IMR-90 (cell line): Measurements from ENCODE around the gene TAAR5. TPM values are rescaled to one million over a fixed set of nuclear protein-coding genes. Genes with fewer than 3 reads are reported as not detected.
"Not testable (repeated sequence)": the region's sequence is repeated elsewhere in the genome, so short reads cannot be mapped to it uniquely, and the experiment has no call there.

Experiments
- ATAC-seq: fragments of 200-7000 bp; cut with Tn5 transposase; 2 replicates; pipeline ENCODE4 v1.9.1; 2020; ENCODE audit warnings: low read depth, mild to moderate bottlenecking, moderate library complexity
- BruUV-seq: library from RNA; stranded (reverse); fragments of 400-500 nt; replicated peaks from 2 replicates; lab custom pipeline; 2021; lab: Mats Ljungman, UMichigan
- CTCF ChIA-PET: fragments of 300-600 bp; formaldehyde crosslinking; extraction: SDS; loops from one replicate; lab custom pipeline; 2021; ENCODE audit warnings: antibody characterized with exemption; lab: Yijun Ruan, JAX
- POLR2A ChIA-PET: fragments of 300-600 bp; sonication (Branson Sonifier 250); formaldehyde crosslinking; loops from one replicate; lab custom pipeline; 2022; ENCODE audit warnings: antibody characterized with exemption; ENCODE audit not compliant: unreplicated experiment; lab: Charles Lee
- DNase-seq: peaks from one replicate; pipeline ENCODE4 v3.0.0; 2013
- H2AFZ ChIP-seq: replicated peaks from 2 replicates; pipeline ENCODE3; 2013; ENCODE audit warnings: low read length, mild to moderate bottlenecking; ENCODE audit not compliant: poor library complexity
- H2AK5ac ChIP-seq: 2 replicates; pipeline ENCODE4 v1.6.1; 2013; ENCODE audit warnings: low read depth, low read length, inconsistent platforms
- H2AK9ac ChIP-seq: replicated peaks from 2 replicates; pipeline ENCODE3; 2013; ENCODE audit warnings: mild to moderate bottlenecking, low read depth, low read length, moderate library complexity; ENCODE audit not compliant: poor library complexity
- H2BK120ac ChIP-seq: 2 replicates; pipeline ENCODE4 v1.6.1; 2013; ENCODE audit warnings: low read depth, low read length, inconsistent platforms
- H2BK15ac ChIP-seq: 3 replicates; pipeline ENCODE4 v1.6.1; 2013; ENCODE audit warnings: low read depth, low read length, inconsistent platforms
- H2BK20ac ChIP-seq: 2 replicates; pipeline ENCODE4 v1.6.1; 2013; ENCODE audit warnings: low read depth, mild to moderate bottlenecking, inconsistent platforms, low read length, moderate library complexity
- H2BK5ac ChIP-seq: 2 replicates; pipeline ENCODE4 v1.6.1; 2013; ENCODE audit warnings: mild to moderate bottlenecking, low read depth, low read length, inconsistent platforms; ENCODE audit not compliant: poor library complexity, severe bottlenecking
- H3K14ac ChIP-seq: replicated peaks from 2 replicates; pipeline ENCODE4 v1.6.1; 2013; ENCODE audit warnings: low read depth, low read length, inconsistent platforms
- H3K18ac ChIP-seq: 2 replicates; pipeline ENCODE4 v1.6.1; 2013; ENCODE audit warnings: low read depth, low read length, control low read depth
- H3K23ac ChIP-seq: 2 replicates; pipeline ENCODE4 v1.6.1; 2013; ENCODE audit warnings: low read depth, low read length, inconsistent platforms
- H3K27ac ChIP-seq: 2 replicates; pipeline ENCODE4 v1.5.1; 2013; ENCODE audit warnings: mild to moderate bottlenecking, control low read depth, low read length; ENCODE audit not compliant: insufficient read depth
- H3K27me3 ChIP-seq: 2 replicates; pipeline ENCODE4 v1.6.1; 2013; ENCODE audit warnings: low read length; ENCODE audit not compliant: control insufficient read depth, insufficient read depth
- H3K36me3 ChIP-seq: 2 replicates; pipeline ENCODE4 v1.6.1; 2013; ENCODE audit warnings: low read length, mixed read lengths; ENCODE audit not compliant: control insufficient read depth, insufficient read depth
- H3K4ac ChIP-seq: 2 replicates; pipeline ENCODE4 v1.6.1; 2013; ENCODE audit warnings: low read depth, low read length, inconsistent platforms
- H3K4me1 ChIP-seq: 2 replicates; pipeline ENCODE4 v1.6.1; 2013; ENCODE audit warnings: low read length, mixed read lengths; ENCODE audit not compliant: control insufficient read depth, insufficient read depth
- H3K4me2 ChIP-seq: 2 replicates; pipeline ENCODE4 v1.6.1; 2013; ENCODE audit warnings: low read depth, mild to moderate bottlenecking, control low read depth, low read length, moderate library complexity
- H3K4me3 ChIP-seq: 2 replicates; pipeline ENCODE4 v1.5.1; 2013; ENCODE audit warnings: low read depth, mild to moderate bottlenecking, control low read depth, low read length, moderate library complexity; ENCODE audit not compliant: insufficient read depth
- H3K56ac ChIP-seq: 2 replicates; pipeline ENCODE4 v1.6.1; 2013; ENCODE audit warnings: low read length, inconsistent platforms; ENCODE audit not compliant: insufficient read depth; ENCODE audit errors: extremely low read depth
- H3K79me1 ChIP-seq, 2 experiments: 2 replicates each; pipeline ENCODE4 v1.6.1; 2013; ENCODE audit warnings: low read length in 2 of 2, inconsistent platforms in 1 of 2, low read depth in 1 of 2
- H3K9ac ChIP-seq: 2 replicates; pipeline ENCODE4 v1.6.1; 2013; ENCODE audit warnings: low read depth, low read length, control low read depth
- H3K9me1 ChIP-seq: 2 replicates; pipeline ENCODE4 v1.6.1; 2013; ENCODE audit warnings: low read length, inconsistent platforms; ENCODE audit not compliant: insufficient read depth
- H3K9me3 ChIP-seq: 2 replicates; pipeline ENCODE4 v1.6.1; 2013; ENCODE audit warnings: low read length; ENCODE audit not compliant: control insufficient read depth, insufficient read depth
- H4K20me1 ChIP-seq: 2 replicates; pipeline ENCODE4 v1.6.1; 2013; ENCODE audit warnings: low read length, inconsistent platforms; ENCODE audit not compliant: insufficient read depth
- H4K5ac ChIP-seq: 2 replicates; pipeline ENCODE4 v1.6.1; 2013; ENCODE audit warnings: mild to moderate bottlenecking, low read depth, low read length, control low read depth
- H4K8ac ChIP-seq, 2 experiments: 2 replicates each; pipeline ENCODE4 v1.6.1; 2013; ENCODE audit warnings: low read depth in 2 of 2, low read length in 2 of 2, control low read depth in 1 of 2, inconsistent platforms in 1 of 2
- H4K91ac ChIP-seq: 2 replicates; pipeline ENCODE4 v1.6.1; 2013; ENCODE audit warnings: low read depth, low read length, inconsistent platforms; ENCODE audit not compliant: insufficient read depth
- WGBS, 2 experiments: methylation state at CpG; one replicate each; pipeline versions ENCODE4 v1.1.5 to v1.1.7; 2013; ENCODE audit warnings: missing lambda C conversion rate in 2 of 2; ENCODE audit not compliant: insufficient read length in 1 of 2; ENCODE audit errors: extremely low coverage in 2 of 2; 5-methylcytosine and 5-hydroxymethylcytosine counted together
- dilution Hi-C: fragments of 300-500 bp; cut with HindIII; formaldehyde crosslinking; loops from one replicate; pipeline ENCODE4 v1.14.3; 2018; ENCODE audit warnings: low sequenced_read_pairs; ENCODE audit not compliant: unreplicated experiment
- in situ Hi-C: fragments of 300-500 bp; cut with MboI; formaldehyde crosslinking; loops from 3 replicates; pipeline ENCODE4 v1.14.3; 2019; ENCODE audit warnings: low sequenced_read_pairs, inconsistent platforms, mixed read lengths
- intact Hi-C: fragments of 100-400 bp; cut with micrococcal nuclease; formaldehyde crosslinking; loops from 2 replicates; pipeline ENCODE4 v1.10.0; 2022
- polyA plus RNA-seq, 3 experiments: library from polyadenylated mRNA; depleted of rRNA; stranded (reverse); fragments of >200 nt; gene quantifications; 2 replicates each; pipeline ENCODE4 v1.2.3, GENCODE V29; 2012; ENCODE audit warnings: low replicate concordance in 1 of 3
- total RNA-seq: library from RNA; depleted of rRNA; stranded (reverse); fragments of >200 nt; gene quantifications from 2 replicates; pipeline ENCODE4 v1.2.3, GENCODE V29; 2012

The TAAR5 gene
- total and polyA plus RNA-seq, 2 of the 4 experiments (the other 2 are of a cell fraction) = not detected

GRCh38 chr6:132635288-132635687 lies 45.7 kb upstream of the TAAR5 start:
- CTCF ChIA-PET = interaction anchor here (0.6 kb wide), 1 partner anchor 33 kb away, joined by 7 read pairs; no protein-coding TSS in a partner anchor
- H3K9ac ChIP-seq, in situ Hi-C loops, POLR2A ChIA-PET, H3K9me3 ChIP-seq, H3K4me2 ChIP-seq, H2AK5ac ChIP-seq, H2BK15ac ChIP-seq, H2BK120ac ChIP-seq, H3K27ac ChIP-seq, H3K9me1 ChIP-seq, intact Hi-C loops, H4K20me1 ChIP-seq, ATAC-seq, H3K4me1 ChIP-seq, DNase-seq, H3K79me1 ChIP-seq, H3K18ac ChIP-seq, H4K5ac ChIP-seq, H3K4me3 ChIP-seq, H4K8ac ChIP-seq, H2BK5ac ChIP-seq, H3K14ac ChIP-seq, H3K56ac ChIP-seq, H2AFZ ChIP-seq, BruUV-seq, H2AK9ac ChIP-seq, dilution Hi-C loops, H4K91ac ChIP-seq, H2BK20ac ChIP-seq, H3K36me3 ChIP-seq, H3K23ac ChIP-seq, H3K4ac ChIP-seq: not testable (repeated sequence)
- no CpG with 5 or more reads among the region's 3 CpGs for WGBS, 2 experiments
- peaks cover 25% of the 10 kb centered on the region for H3K27me3 ChIP-seq
